Stimulated activated CD8-positive, alpha-beta memory T cell treated with anti-CD3 and anti-CD28 coated beads, Interleukin-12 subunit alpha, Interleukin-12 subunit beta, amount 100 ng/mL, for 4 hours (primary cell): ENCODE results near the gene BMI1.
"Not testable (repeated sequence)": the region's sequence is repeated elsewhere in the genome, so short reads cannot be mapped to it uniquely, and the experiment has no call there.

Experiments used
- DNase-seq: peaks from one replicate; pipeline ENCODE4 v3.0.0-alpha.2; 2020; ENCODE audit warnings: low read depth

BMI1 gene

DNA sequence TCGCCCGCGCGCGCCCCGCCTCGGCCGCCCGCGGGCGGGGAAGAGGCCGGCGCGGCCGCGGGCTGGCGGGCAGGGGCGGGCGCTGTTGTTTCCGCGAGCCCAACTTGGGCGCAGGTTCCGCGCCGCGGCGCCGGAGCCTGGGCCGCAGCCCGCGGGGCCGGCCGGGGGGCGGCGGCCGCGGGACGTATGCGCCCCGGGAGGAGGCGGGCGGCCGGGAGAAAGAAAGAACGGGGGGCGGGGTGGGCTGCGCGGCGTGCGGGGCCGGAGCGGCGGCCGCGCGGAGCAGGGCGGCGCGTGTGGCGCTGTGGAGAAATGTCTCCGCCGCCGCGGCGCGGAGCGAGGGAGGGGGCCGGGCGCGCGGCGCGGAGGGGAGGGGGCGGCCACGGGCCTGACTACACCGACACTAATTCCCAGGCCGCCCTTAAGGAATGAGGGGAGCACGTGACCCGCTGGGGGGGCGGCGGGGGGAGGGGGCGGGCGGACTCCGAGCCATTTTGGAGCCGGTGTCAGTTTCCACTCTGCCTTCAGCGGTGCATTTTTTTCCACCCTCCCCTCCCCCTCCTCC is at the start of gene BMI1:
BMI1 (plus strand) TSS at position 509 of the 565 bp plus-strand sequence. CDS start 5,351 bp downstream, outside the sequence.
- peak; percentile 58 for DNase-seq

DNA sequence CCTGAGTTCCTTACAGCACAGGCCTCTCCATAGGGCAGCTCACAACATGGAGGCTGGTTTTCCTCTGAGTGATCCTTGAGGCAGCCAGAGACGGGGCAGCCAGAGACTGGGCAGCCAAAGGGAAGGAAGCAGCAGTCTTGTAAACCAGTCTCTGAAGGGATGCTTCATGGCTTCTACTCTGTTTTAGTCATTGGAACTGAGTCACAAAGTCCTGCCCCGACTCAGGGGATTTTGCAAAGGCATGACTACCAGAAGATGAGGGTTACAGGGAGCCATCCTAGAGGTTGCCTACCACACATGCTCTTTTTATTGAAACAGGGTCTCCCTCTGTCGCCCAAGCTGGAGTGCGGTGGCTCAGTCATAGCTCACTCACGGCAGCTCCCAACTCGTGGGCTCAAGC is 49.1 kb upstream of the BMI1 start:
- no peak for DNase-seq

DNA sequence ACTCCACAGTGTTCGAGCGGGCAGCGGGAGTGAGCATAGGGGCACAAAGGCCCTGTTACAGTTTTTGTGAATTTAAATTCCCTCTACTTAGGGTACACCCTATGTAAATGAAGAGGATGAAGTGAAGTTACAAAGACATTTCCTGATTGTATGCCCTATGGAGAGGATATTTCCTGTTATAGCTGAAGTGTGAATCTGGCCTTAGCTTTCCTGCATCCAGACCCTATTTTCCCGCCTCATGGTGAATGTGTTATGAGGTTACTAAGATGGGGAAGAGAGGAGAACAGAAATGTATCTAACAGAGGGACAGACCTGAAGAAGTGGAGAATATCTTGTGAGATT is 42.5 kb upstream of the BMI1 start:
- no peak for DNase-seq

DNA sequence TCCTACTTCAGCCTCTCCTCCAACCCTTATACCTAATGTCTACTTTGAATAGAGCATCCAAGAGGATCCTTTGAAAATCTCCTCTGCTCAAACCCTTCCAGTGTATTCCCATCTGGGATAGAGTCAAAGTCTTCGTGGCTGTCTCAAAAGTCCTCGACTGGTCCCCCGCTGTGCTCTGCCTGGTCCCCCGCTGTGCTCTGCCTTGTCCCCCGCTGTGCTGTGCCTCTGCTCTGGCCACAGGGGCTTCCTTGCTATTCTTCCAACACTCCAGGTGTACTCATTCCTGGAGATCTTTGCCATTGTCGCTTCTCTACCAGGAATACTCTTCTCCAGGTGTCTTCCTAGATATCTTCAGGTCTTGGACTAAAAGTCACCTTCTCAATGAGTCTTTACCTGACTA is 40.8 kb upstream of the BMI1 start:
- DNase-seq, result no peak

- DNase-seq, result no peak
Observed at GRCh38 chr10:22285130-22285529, 35.8 kb upstream of the BMI1 start.

DNA sequence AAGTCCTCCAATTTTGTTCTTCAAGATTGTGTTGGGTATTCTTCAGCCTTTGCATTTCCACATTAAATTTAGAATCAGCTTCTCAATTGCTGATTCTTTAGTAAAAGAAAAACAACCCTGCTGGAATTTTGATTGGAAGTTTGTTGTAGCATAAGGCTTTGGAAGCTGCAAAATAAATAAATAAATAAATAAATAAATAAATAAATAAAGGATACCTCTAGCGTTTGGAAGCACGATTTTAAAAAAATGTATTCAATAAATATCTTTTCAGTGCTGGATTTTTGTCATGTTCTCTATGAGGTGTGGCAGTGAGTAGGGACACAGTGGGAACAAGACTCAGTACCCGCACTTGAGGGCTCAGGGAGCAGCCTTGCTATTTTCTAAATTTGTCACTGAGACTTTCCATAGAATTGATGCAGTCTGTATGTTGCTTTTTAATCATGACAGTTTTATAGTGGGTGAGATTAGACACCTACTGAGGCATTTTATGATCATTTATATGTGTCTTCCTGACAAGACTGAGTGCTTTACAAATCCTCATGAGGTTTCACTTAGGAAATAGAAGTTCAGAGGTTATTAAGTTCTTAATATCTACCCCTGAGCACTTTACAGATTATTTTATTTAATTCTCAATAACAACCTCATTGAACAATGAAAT is 27.0 kb upstream of the BMI1 start:
- DNase-seq, result no peak

DNA sequence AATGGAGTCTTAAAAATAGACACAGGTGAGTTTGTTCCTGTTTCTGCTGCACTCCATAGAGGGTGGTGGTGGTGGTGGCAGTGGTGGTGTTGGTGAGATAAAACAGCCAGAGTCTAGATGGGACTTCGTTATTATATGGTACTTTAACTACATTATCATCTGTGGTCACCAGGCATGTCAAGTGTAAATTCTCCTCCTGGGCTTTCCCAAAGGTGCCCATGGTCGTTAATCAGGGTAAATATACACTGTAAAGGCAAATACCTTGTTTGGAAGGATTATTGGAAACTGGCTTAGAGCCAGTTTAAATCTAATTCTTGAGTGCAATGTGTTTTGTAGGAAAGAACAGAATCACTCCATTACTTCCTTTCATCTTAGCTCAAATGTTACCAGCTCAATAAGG is 26.2 kb upstream of the BMI1 start:
- no peak for DNase-seq

- no peak for DNase-seq
Observed at GRCh38 chr10:22301193-22301592, 19.7 kb upstream of the BMI1 start.

DNA sequence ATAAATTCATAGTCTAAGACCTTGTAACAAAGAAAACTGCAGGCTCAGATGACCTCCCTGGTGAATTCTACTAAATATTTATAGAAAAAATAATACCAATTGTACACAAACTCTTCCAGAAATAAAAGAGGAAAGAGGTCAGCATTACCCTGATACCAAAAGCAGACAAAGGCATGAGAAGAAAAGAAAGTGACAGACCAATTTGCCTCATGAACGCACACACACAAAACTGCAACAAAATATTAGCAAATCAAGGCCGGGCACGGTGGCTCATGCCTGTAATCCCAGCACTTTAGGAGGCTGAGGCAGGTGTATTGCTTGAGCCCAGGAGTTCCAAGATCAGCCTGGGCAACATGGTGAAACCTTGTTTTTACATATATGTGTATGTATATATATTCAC is 17.4 kb upstream of the BMI1 start:
- no peak for DNase-seq

DNA sequence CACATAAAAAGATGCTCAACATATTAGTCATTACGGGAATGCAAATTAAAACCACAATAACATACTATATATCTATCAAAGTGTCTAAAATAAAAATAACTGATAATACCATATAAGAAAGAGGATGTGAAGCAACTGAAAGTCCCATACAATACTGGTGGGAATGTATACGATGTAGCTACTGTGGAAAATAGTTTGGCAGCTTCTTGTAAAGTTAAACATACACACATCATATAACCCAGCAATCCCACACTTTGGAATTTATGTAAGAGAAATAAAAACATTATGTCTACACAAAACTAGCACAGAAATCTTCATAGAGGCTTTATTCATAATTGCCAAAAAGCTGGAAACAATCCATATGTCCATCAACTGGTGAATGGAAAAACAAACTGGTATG is 15.2 kb upstream of the BMI1 start:
- DNase-seq, result no peak

DNA sequence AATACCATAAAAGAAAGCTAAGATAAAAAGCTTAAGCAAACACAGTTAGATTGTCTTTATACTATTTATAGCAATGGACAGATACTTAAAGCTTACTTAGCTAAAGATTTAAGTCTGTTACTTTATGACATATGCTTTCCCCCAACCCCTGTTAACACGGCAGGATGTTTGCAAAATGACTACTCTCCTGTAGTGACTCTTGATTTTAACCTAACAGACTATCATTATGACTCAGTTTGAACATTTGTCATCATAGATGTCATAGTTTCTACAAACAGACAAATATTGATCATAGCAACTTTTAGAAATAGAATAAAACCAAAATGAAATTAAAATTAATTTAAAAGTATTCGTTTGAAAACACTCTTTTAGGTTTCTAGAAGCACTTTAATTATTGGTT is 12.5 kb upstream of the BMI1 start:
- no peak for DNase-seq

GRCh38 chr10:22309180-22310000 is 11.5 kb upstream of the BMI1 start:
- no peak for DNase-seq

- DNase-seq, result not testable (repeated sequence)
Observed at GRCh38 chr10:22310012-22310411, 10.9 kb upstream of the BMI1 start.

DNA sequence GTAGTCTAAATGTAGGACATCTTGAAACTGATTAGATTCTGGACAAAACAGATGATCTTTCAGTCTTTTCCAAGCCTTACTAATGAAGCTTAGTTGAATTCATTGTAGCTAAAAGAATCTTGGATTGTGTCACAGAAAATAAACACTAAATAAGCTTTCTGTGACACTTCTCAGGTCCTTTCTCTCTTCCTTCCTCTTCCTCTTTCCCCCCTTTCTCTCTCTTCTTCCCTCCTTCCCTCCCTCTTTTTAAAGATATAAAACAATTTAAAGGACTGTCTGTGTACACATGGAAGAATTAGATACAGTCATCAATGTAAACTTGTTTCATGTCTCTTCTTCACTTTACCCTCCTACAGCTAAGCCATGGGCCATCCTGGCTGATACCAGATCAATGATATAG is 10.0 kb upstream of the BMI1 start:
- no peak for DNase-seq

DNA sequence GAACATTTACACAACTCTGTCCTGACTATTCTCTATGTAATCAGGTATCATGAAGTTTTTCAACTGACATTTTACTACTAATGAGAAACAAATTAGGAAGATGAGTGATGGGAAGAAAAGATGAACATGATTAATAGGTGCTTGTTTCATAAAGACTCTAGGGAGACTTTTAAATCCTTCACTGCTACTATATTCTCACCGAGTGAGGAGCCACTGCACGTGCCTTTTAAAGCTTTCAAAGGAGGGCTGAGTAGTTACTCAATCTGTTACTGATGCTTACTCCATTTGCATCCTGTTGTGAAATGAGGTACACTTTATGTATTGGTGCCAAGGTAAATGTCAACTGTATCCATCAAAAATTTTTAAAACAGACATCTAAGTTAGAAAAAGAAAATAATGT is 6.0 kb upstream of the BMI1 start:
- DNase-seq, result no peak

GRCh38 chr10:22315455-22316285 is 5.2 kb upstream of the BMI1 start:
- no peak for DNase-seq

- DNase-seq, result peak; percentile 69
Observed at GRCh38 chr10:22316286-22317075, 4.4 kb upstream of the BMI1 start, which contains the start of gene COMMD3. COMMD3 (plus strand) TSS chr10:22316388; CDS start chr10:22316418, 30 bp downstream.

DNA sequence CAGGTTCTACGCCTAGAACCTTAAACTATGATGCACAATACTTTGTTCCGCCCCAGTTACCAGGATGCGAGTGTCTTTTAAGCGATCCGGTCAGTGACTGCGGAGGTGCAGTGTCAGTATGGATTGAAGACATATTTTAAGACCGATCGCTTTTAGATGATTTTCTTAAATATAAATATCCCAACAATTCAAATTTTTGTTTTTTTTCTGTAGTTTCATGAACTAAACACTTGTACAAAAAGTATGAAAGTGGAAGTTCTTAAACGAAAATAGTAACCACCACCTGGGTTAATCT is 3.9 kb upstream of the BMI1 start:
- DNase-seq, result no peak

- no peak for DNase-seq
Observed at GRCh38 chr10:22317771-22318565, 2.9 kb upstream of the BMI1 start.

DNA sequence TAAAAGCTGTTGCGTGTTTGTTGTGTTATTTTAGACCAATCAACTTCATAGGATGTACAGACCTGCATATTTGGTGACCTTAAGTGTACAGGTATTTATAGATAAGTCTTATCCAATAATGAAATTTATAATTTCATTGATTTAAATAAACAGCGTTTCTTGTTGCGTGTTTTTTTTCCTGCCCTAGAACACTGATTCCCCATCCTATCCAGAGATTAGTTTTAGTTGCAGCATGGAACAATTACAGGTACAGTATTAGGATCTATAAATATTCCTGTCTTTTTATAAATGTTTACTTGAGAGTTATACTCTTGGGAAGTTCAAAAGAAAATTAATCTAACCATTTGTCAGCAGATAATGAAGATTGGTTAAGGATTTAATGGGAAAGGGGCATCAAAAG is 2.1 kb upstream of the BMI1 start:
- DNase-seq, result no peak

- no peak for DNase-seq
Observed at GRCh38 chr10:22319547-22319979, 1.3 kb upstream of the BMI1 start.
